DND-41 (cell line): Measurements from ENCODE around the gene HTT.

ENCODE experiments used
- ATAC-seq: fragments of 200-7000 bp; cut with Tn5 transposase; 3 replicates; pipeline ENCODE4 v1.9.1; 2021; ENCODE audit warnings: low read depth; ENCODE audit not compliant: insufficient read depth
- DNase-seq: peaks from one replicate; pipeline ENCODE4 v3.0.0-alpha.2; 2020
- H2AFZ ChIP-seq: 2 replicates; pipeline ENCODE4 v1.6.0; 2012; ENCODE audit warnings: low read depth, low read length
- H3K27ac ChIP-seq: 2 replicates; pipeline ENCODE4 v1.5.1; 2012; ENCODE audit warnings: low read length, inconsistent platforms
- H3K27me3 ChIP-seq: fragments of 200-600 bp; sonication (generic); 2 replicates; pipeline ENCODE4 v1.6.0; 2012; ENCODE audit warnings: low read length, mild to moderate bottlenecking, inconsistent platforms; ENCODE audit not compliant: insufficient read depth, poor library complexity
- H3K36me3 ChIP-seq: 2 replicates; pipeline ENCODE4 v1.5.1; 2012; ENCODE audit warnings: low read length, inconsistent platforms; ENCODE audit not compliant: insufficient read depth
- H3K4me1 ChIP-seq: 2 replicates; pipeline ENCODE4 v1.5.1; 2012; ENCODE audit warnings: mild to moderate bottlenecking, low read length; ENCODE audit not compliant: insufficient read depth
- H3K4me2 ChIP-seq: 2 replicates; pipeline ENCODE4 v1.6.0; 2012; ENCODE audit warnings: mild to moderate bottlenecking, moderate library complexity, low read length, inconsistent platforms; ENCODE audit not compliant: insufficient read depth
- H3K4me3 ChIP-seq, 2 experiments: fragments of 200-600 bp in 1 of 2; shearing (Covaris generic) in 1 of 2; 2 replicates each; pipeline ENCODE4 v1.5.1; 2012 to 2016; ENCODE audit warnings: inconsistent platforms in 2 of 2, low read length in 2 of 2, mild to moderate bottlenecking in 2 of 2, low read depth in 1 of 2, moderate library complexity in 1 of 2
- H3K79me2 ChIP-seq: 2 replicates; pipeline ENCODE4 v1.6.0; 2012; ENCODE audit warnings: low read length, inconsistent platforms; ENCODE audit not compliant: insufficient read depth
- H3K9ac ChIP-seq: 2 replicates; pipeline ENCODE4 v1.6.0; 2012; ENCODE audit warnings: low read depth, mild to moderate bottlenecking, inconsistent platforms, low read length, moderate library complexity
- H3K9me3 ChIP-seq: 2 replicates; pipeline ENCODE4 v1.5.1; 2012; ENCODE audit warnings: low read length, moderate library complexity, mild to moderate bottlenecking, inconsistent platforms; ENCODE audit not compliant: insufficient read depth, severe bottlenecking
- H4K20me1 ChIP-seq: 2 replicates; pipeline ENCODE4 v1.6.0; 2012; ENCODE audit warnings: low read length; ENCODE audit not compliant: insufficient read depth
- EZH2 ChIP-seq: IDR thresholded peaks from 3 replicates; pipeline ENCODE4 v1.6.1; 2012; ENCODE audit warnings: borderline replicate concordance, low read depth, mild to moderate bottlenecking, moderate library complexity, low read length, inconsistent platforms; ENCODE audit not compliant: severe bottlenecking
- TF ChIP-seq, protein P1 (sequence below): IDR thresholded peaks from 2 replicates; pipeline ENCODE4 v1.5.1; 2012; ENCODE audit warnings: borderline replicate concordance, low read length, moderate library complexity, mild to moderate bottlenecking; ENCODE audit not compliant: poor library complexity, severe bottlenecking; ENCODE audit errors: extremely low read depth

The HTT gene

DNA sequence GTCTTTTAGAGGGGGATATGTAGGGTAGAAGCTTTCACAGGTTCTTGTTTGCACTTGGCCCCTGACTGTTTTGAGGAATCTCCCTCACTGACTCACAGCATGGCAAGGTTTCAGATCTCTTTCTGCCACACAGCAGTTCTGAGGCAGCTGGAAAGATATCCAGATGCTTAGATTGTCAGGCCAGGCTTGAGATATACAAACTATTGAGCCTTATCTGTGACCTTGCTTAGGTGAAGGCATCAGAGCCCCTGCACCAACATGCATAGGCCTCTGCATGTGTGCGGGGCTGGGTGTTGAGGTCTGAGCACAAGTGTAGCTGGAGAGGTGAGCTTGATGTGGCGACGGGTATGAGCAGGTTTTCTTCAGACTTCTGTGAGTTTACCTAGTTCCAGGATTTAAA lies 93.5 kb downstream of the HTT start:
- DNase-seq (no peak), ATAC-seq (no peak)
- Histone ChIP-seq H3K4me1 (no peaks in the 10 kb centered on the region), H3K9me3 (peaks cover 3% of the 10 kb centered on the region), H3K4me3 (no peak overlapping the region), H3K79me2 (no peaks in the 10 kb centered on the region), H3K36me3 (peaks cover 27% of the 10 kb centered on the region), H3K27me3 (no peaks in the 10 kb centered on the region), H3K4me2 (no peak overlapping the region), H3K9ac (no peak overlapping the region), H2AFZ (no peak overlapping the region), H4K20me1 (no peaks in the 10 kb centered on the region), H3K27ac (no peak overlapping the region)
- no peak for TF ChIP-seq EZH2
- TF ChIP-seq, protein P1, sequence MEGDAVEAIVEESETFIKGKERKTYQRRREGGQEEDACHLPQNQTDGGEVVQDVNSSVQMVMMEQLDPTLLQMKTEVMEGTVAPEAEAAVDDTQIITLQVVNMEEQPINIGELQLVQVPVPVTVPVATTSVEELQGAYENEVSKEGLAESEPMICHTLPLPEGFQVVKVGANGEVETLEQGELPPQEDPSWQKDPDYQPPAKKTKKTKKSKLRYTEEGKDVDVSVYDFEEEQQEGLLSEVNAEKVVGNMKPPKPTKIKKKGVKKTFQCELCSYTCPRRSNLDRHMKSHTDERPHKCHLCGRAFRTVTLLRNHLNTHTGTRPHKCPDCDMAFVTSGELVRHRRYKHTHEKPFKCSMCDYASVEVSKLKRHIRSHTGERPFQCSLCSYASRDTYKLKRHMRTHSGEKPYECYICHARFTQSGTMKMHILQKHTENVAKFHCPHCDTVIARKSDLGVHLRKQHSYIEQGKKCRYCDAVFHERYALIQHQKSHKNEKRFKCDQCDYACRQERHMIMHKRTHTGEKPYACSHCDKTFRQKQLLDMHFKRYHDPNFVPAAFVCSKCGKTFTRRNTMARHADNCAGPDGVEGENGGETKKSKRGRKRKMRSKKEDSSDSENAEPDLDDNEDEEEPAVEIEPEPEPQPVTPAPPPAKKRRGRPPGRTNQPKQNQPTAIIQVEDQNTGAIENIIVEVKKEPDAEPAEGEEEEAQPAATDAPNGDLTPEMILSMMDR: no peak

DNA sequence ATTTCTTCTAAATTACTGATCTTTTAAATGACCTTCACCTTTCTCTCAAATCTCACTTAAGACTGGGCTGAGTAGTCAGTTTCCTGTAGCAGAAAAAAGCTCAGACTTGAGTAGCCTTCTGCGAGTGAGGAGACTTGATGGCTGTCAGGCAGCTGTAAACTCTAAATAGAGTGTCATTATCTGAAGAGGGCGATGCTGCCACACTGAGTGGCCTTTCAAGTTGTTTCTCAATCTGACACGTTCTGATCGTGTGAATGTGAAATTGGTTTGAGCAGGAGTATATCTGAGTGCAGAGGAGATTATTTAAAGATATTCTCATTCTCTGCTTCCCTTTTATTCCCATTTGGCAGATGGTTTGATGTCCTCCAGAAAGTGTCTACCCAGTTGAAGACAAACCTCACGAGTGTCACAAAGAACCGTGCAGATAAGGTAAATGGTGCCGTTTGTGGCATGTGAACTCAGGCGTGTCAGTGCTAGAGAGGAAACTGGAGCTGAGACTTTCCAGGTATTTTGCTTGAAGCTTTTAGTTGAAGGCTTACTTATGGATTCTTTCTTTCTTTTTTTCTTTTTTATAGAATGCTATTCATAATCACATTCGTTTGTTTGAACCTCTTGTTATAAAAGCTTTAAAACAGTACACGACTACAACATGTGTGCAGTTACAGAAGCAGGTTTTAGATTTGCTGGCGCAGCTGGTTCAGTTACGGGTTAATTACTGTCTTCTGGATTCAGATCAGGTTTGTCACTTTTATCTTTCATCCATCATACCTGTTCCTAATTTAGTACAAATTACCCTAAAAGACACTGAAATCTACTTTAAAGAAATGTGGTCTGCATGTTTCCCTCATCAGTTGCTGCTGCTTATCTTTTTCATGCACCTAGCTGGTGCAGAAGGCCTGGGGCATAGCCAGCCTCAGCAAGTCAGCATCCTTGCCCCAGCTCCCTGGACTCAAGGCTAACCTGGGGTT lies 100.2 kb downstream of the HTT start:
- H3K79me2 ChIP-seq: no peaks in the 10 kb centered on the region
- no peaks in the 10 kb centered on the region for H4K20me1 ChIP-seq
- DNase-seq (no peak), ATAC-seq (no peak)
- H3K27ac ChIP-seq: no peak overlapping the region
- H2AFZ ChIP-seq: no peak overlapping the region
- H3K27me3 ChIP-seq: no peaks in the 10 kb centered on the region
- TF ChIP-seq, protein P1: no peak
- TF ChIP-seq EZH2: no peak
- H3K9ac ChIP-seq: no peak overlapping the region
- no peak overlapping the region for H3K4me2 ChIP-seq
- H3K9me3 ChIP-seq: no peaks in the 10 kb centered on the region
- H3K36me3 ChIP-seq: peaks cover 72% of the 10 kb centered on the region
- H3K4me3 ChIP-seq: no peak overlapping the region
- no peaks in the 10 kb centered on the region for H3K4me1 ChIP-seq

DNA sequence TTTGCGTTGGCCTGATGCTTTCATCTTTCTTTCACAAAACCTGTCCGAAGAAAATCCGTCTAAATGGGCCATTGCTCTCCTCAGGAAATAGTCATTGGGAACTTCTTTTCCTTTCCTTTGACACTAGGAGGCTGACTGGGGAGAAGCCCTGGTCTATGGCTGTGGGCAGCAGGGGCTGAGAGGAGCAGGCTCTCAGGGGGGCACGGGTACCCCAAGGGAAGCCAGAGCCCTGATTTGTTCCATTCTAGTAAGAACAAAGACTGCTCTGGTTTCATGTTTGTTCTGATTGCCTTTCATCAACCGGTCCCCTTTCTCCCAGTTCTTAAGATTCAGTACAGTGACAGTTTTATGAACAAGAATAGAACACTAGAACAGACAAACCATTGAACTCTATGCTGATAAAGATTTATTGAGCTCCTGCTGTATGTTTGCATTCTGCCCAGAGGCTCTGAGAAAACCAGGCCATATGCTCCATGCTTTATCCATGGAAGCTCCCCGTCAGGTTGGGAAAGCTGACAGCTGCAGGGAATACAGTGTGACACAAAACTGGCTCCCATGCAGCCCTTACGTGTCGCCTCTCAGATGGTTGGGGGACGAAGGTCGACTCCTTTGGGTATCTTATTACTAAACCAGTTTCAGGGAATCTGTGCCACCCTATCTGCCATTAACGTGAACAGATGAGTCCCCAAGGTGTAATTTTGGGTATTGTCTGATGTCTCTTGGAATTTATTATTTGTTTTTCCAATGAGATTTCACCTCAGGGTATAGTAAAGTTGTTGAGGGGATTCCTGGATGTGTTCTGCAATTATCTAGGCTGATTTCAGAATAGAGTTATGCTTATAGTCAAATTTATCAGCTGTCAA lies 102.1 kb downstream of the HTT start:
- Histone ChIP-seq H3K36me3 (peaks cover 80% of the 10 kb centered on the region), H4K20me1 (no peaks in the 10 kb centered on the region)

More for the DNA sequence above, 102.1 kb downstream of the HTT start:
- DNase-seq: no peak
- Histone ChIP-seq H3K4me3 (no peak overlapping the region), H3K9ac (no peak overlapping the region), H3K79me2 (no peaks in the 10 kb centered on the region), H3K9me3 (no peaks in the 10 kb centered on the region), H3K4me2 (no peak overlapping the region), H3K4me1 (no peaks in the 10 kb centered on the region), H3K27me3 (no peaks in the 10 kb centered on the region), H2AFZ (no peak overlapping the region), H3K27ac (no peak overlapping the region)
- ATAC-seq: no peak
- TF ChIP-seq, protein P1: no peak
- TF ChIP-seq EZH2: no peak
